Muscle layer of colon (tissue), 2 donors: ENCODE results near the gene UBE2Q1.

Source experiments
- H3K27ac ChIP-seq: one replicate; pipeline ENCODE4 v1.7.0; 2013; ENCODE audit warnings: low read depth, mild to moderate bottlenecking, low read length, moderate library complexity
- H3K27me3 ChIP-seq, 2 donors: one replicate each; pipeline ENCODE4 v1.7.0; 2013; ENCODE audit warnings: low read length in 2 of 2, mild to moderate bottlenecking in 2 of 2; ENCODE audit not compliant: insufficient read depth in 2 of 2, control insufficient read depth in 1 of 2
- H3K36me3 ChIP-seq: one replicate; pipeline ENCODE4 v1.7.0; 2013; ENCODE audit warnings: mild to moderate bottlenecking, low read length; ENCODE audit not compliant: insufficient read depth
- H3K4me1 ChIP-seq: one replicate; pipeline ENCODE4 v1.7.0; 2013; ENCODE audit warnings: mild to moderate bottlenecking, low read length; ENCODE audit not compliant: insufficient read depth
- H3K4me3 ChIP-seq, 2 donors: one replicate each; pipeline ENCODE4 v1.7.0; 2013; ENCODE audit warnings: low read length in 2 of 2, low read depth in 1 of 2, mild to moderate bottlenecking in 1 of 2, moderate library complexity in 1 of 2
- H3K9ac ChIP-seq: one replicate; pipeline ENCODE4 v1.7.0; 2013; ENCODE audit warnings: low read length
- H3K9me3 ChIP-seq: one replicate; pipeline ENCODE4 v1.7.0; 2013; ENCODE audit warnings: mild to moderate bottlenecking, low read length
- donor health status: abdominal sarcoma.
- donor health status: Adenocarcinoma of cecum.

The UBE2Q1 gene

DNA sequence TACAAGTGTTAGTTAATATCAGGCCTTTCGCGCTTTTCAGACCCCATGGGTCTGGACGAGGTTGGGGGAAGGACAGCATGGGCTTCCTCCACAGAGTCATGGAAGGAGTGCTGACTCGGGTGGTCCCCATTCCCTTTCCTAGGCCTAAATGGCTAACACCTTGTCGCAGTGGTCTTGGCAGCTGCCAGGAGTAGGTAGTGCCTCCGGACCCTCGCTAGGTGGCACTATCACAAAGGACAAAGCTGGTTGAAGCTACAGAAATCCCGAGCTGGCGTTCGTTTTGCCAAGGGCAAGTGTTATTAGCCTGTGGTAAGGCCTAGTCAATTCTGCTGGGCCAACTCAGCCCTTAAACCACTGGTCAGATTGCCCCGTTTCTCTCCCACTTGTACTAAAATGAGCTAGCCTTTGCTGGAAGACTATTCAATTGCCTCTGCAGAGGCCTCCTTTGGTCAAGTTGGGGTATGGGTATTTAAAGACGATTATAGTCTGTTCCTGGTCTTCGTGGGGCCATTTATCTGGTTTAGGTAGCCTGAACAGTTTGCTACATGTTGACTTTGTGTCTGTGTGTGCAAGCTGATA, 1.1 kb upstream of the UBE2Q1 start:
- Histone ChIP-seq H3K4me3 (peak overlapping the region; percentile 34 to 89), H3K9me3 (no peaks in the 10 kb centered on the region), H3K27ac (peak overlapping the region; percentile 83), H3K27me3 (no peaks in the 10 kb centered on the region), H3K36me3 (peaks cover 16% of the 10 kb centered on the region), H3K9ac (peak overlapping the region; percentile 47), H3K4me1 (peaks cover 29% of the 10 kb centered on the region)

DNA sequence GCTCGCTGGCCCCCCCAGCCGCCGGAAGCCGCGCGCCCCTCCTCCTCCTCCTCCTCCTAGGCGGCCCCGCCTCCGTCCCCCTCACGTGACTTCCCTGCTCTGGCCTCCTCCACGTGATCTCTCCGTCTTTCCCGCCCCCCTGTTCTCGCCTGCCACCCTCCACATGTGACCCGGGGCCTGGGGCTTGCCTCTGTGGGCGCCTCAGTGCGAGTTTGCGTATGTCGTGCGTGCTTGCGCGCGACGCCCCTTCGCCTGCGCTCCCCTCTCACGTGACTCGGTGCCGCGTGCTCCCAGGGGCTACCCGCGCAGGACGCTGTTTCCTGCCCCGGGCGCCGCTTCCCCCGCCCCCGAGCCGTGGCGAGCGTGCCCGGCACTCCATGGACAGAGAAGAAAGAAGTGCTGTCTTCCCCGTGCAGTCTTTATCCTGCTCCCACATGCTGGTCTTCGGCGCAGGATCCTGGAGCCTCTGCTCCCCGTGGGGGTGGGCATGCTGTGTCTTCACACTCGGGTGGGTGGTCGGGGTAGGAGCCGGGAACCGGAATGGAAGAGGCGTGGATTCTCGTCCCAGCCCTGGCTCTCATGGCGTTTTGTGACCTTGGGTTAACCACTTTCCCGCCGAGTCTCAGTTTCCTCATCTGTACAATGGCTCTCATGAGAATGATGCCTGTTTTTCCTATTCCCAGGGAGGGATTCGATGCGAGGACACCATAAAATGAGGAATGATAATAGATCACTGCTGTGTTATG, 431 bp upstream of the UBE2Q1 start:
- H3K27ac ChIP-seq: peak overlapping the region; percentile 83
- H3K4me3 ChIP-seq: peak overlapping the region; percentile 34 to 89
- H3K27me3 ChIP-seq: no peaks in the 10 kb centered on the region
- H3K9me3 ChIP-seq: no peaks in the 10 kb centered on the region
- peaks cover 32% of the 10 kb centered on the region for H3K4me1 ChIP-seq
- H3K9ac ChIP-seq: peak overlapping the region; percentile 47
- H3K36me3 ChIP-seq: peaks cover 23% of the 10 kb centered on the region

DNA sequence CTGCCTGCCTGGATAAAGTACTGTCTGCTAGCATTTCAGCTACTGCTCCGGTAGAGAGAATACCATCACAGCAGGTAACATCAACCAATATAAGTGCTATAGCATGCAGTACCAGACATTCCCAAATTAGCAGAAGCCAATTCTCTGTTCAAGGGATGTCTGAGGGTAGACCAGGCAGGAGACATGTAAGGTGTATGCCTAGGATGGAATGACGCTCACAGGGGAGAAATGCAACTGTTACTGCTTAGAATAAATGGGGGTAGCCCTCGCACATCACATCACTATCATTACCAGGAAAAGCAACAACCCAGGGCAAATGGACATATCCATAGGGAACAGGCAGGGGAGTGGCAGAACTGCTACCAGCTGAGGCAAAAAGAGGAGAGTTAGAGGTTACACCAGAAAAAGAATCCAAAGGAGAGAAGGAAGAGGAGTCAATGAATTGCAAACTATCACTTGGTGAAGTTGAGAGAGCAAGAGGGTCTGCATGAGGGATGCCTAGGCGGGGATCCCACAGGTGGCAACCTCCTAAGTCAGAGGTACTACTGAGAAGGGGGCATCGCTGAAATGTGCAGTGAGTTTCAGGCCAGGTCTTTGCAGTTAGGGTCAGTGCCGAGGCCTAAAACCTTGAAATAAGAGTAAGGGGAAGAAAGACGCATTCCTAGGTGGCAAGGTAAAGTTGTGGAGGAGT, 1.1 kb downstream of the UBE2Q1 start:
- peaks cover 38% of the 10 kb centered on the region for H3K36me3 ChIP-seq
- no peaks in the 10 kb centered on the region for H3K9me3 ChIP-seq
- peak overlapping the region; percentile 71 for H3K9ac ChIP-seq
- peak overlapping the region; percentile 40 to 77 for H3K4me3 ChIP-seq
- H3K27me3 ChIP-seq: no peaks in the 10 kb centered on the region
- peaks cover 44% of the 10 kb centered on the region for H3K4me1 ChIP-seq
- peak overlapping the region; percentile 82 for H3K27ac ChIP-seq

DNA sequence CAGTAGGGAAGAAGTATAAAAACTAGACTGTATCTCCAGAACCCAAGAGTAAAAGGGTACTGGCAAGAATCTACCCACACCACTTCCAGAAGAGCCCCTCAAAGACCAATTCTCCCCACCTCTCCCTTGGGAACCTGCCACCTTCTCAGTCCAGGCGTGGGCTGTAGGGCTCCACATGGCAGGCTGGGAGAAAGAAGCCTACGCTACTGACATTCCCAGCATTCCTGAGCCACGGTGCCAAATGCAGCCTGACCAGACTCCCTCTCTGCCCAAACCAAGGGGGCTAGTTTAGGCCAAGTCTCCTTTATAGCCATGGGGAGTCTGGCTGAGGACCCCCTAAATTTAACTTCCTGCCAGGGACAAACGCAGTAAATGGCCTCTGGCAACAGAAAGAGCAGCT, 2.0 kb downstream of the UBE2Q1 start:
- H3K4me3 ChIP-seq: peak overlapping the region; percentile 40 to 77
- no peaks in the 10 kb centered on the region for H3K9me3 ChIP-seq
- H3K27me3 ChIP-seq: no peaks in the 10 kb centered on the region
- peaks cover 44% of the 10 kb centered on the region for H3K4me1 ChIP-seq
- H3K9ac ChIP-seq: peak overlapping the region; percentile 71
- peaks cover 47% of the 10 kb centered on the region for H3K36me3 ChIP-seq
- peak overlapping the region; percentile 2 for H3K27ac ChIP-seq

DNA sequence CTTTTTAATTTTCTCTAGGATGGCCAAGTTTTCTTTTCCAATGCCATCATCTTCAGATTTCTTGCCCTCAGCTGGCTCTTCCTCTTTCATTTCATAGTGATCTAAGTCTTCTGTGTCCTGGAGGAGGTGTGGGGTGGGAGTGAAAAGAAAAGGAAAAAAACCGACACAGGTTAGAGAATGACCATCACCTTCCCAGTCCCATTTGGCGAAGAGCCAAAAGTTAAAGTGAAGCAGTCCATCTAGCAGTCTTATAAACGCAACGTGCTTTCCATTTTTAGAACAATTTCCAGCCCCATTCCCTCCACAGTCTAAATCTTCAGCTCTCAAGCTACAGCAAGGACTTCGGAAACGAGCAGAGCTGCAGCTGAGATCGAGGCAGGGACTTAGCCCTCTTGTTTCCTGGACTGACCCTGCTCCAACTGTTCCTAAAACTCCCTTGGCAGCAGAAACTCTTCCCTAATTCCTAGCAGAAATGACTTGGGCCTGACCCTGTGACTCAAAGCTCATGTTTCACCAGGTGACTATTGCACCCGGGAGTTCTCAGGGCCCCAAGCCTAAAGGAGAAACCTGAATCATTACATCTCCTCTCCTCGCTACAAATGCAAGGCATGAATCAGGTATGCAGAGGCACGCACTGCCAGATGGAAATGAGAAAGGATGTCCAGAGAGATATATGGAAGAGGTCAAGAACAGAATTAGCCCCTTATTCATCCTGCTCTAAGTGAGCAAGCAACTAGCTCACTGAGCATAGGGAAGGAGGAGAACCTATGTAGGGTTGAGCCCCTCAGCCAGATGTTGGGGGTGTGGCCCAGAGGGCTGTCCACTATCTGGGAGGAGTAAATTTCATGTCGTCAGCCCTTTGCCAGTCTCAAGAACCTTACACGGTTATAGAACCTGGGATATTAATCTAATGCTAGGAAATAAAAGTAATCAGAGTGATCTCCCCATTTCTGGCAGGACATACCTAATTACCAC, 5.1 kb downstream of the UBE2Q1 start:
- Histone ChIP-seq H3K9me3 (no peaks in the 10 kb centered on the region), H3K27me3 (no peaks in the 10 kb centered on the region), H3K9ac (no peak overlapping the region), H3K4me1 (peaks cover 36% of the 10 kb centered on the region), H3K4me3 (no peak overlapping the region), H3K27ac (no peak overlapping the region), H3K36me3 (peaks cover 76% of the 10 kb centered on the region)

DNA sequence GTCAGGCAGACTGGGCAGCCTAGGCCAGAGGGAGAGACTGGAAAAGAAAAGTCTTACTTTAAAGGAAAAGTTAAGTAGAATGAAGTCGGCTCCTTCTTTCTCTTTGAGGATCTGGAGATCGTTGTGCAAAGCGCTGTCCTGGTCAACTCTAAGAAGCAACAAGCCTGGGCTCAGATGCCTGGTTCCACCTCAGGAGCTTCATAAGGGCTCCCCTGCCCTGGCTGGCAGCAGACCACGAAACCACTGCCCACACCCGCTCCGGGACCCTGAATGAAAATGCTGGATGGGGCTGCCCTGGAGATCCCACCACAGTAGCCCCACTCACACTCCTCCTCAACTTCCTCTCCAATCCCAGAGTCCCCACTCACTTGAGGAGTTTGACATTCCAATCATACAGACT, 6.4 kb downstream of the UBE2Q1 start:
- Histone ChIP-seq H3K9ac (no peak overlapping the region), H3K4me1 (peaks cover 31% of the 10 kb centered on the region), H3K9me3 (no peaks in the 10 kb centered on the region), H3K4me3 (no peak overlapping the region), H3K27me3 (no peaks in the 10 kb centered on the region), H3K27ac (no peak overlapping the region), H3K36me3 (peaks cover 76% of the 10 kb centered on the region)

DNA sequence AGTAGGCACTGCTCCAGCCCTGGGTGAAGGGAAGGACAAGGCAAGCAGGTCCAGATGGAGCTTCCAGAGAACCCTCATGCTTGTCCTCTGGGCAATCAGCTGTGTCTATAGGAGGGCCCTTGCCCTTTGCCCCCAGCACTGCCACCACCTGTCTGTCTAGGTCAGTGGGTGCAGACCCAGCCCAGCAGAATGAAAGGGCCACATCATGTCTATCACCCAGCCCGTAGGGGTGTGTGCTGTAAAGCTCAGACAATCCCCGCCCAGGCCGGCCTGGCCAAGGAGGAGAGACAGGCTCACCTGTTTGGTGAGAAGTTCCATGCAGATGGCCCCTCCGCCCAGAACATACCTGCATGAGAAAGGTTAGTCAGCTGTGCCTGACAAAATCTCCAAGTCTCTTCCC, 7.0 kb downstream of the UBE2Q1 start:
- Histone ChIP-seq H3K27me3 (no peaks in the 10 kb centered on the region), H3K27ac (no peak overlapping the region), H3K4me3 (no peak overlapping the region), H3K9me3 (no peaks in the 10 kb centered on the region), H3K36me3 (peaks cover 76% of the 10 kb centered on the region), H3K9ac (no peak overlapping the region), H3K4me1 (peaks cover 25% of the 10 kb centered on the region)

DNA sequence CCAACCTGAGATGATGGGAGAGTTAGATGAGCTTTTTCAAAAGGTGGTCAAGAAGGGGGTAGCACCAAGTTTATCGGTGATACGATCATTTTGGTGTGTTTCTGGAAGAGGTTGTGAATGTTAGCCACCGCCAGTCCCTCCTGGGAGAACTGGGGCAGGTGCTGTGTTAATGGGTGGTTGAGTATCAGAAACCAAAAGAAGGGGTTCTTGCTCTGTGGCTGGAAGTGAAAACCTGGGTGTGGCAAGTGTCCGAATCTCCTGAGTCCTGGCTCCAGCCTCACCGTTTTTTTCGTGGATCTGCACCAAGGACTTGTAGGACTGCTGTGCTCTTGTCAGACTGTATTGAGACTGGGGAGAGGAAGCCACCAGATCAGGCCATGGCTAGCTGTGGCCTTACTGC, 7.8 kb downstream of the UBE2Q1 start:
- H3K27me3 ChIP-seq: no peaks in the 10 kb centered on the region
- no peaks in the 10 kb centered on the region for H3K9me3 ChIP-seq
- no peak overlapping the region for H3K27ac ChIP-seq
- no peak overlapping the region for H3K9ac ChIP-seq
- peaks cover 17% of the 10 kb centered on the region for H3K4me1 ChIP-seq
- no peak overlapping the region for H3K4me3 ChIP-seq
- H3K36me3 ChIP-seq: peaks cover 71% of the 10 kb centered on the region

DNA sequence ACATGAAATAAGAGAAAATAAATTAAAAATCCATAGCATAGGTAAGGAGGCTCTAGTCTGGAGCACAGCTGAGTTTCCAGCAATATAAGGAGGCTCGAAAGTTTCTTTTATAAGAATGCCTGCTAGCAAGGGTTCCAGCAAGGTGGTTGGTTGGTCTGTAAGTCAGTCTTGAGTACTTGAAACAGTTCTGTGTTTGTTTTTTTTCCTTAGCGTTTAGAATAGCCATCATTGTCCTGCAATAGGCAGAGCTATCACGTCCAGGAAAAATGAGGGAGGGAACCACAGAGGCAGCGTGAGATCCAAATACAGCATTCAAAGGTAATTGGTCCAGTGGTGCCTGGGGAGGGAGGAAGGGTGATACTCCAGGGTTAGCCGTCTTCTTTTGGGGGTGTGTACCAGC, 8.4 kb downstream of the UBE2Q1 start:
- Histone ChIP-seq H3K27me3 (no peaks in the 10 kb centered on the region), H3K27ac (no peak overlapping the region), H3K9ac (no peak overlapping the region), H3K36me3 (peaks cover 65% of the 10 kb centered on the region), H3K4me3 (no peak overlapping the region), H3K9me3 (no peaks in the 10 kb centered on the region), H3K4me1 (peaks cover 16% of the 10 kb centered on the region)

DNA sequence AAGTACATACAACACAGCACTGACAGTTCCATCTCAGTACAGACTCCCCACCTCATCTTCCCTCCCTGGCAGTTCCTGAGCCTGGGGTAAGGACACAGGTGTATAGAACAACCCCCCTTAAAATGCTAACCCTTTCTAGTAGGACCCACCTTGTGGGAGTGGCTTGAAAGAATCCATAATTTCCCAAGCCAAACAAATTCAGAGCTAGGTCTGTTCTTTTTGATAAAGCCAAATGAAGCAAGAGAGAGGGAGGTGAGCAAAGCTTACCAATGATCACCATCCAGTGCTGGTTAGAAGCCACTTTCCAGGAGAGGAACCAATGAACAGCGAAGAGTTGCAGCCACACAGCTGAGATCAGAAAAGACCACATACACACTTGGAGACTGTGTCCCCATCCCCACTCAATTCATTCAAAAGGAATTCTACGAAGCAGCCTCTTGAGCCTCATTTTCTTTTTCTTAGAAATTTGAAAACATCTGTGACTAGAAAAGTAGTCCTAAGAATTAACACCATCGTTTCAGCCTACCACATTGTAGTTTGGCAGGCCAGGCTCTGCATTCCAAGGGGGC, 9.2 kb downstream of the UBE2Q1 start:
- Histone ChIP-seq H3K36me3 (peaks cover 57% of the 10 kb centered on the region), H3K27me3 (no peaks in the 10 kb centered on the region), H3K27ac (no peak overlapping the region)

More for the DNA sequence above, 9.2 kb downstream of the UBE2Q1 start:
- Histone ChIP-seq H3K4me1 (peaks cover 16% of the 10 kb centered on the region), H3K4me3 (no peak overlapping the region), H3K9me3 (no peaks in the 10 kb centered on the region), H3K9ac (no peak overlapping the region)
